GM04503 (cell line): Measurements from ENCODE around the gene RASGEF1B.

ENCODE experiments used
- DNase-seq: peaks from one replicate; pipeline ENCODE4 v3.0.0-alpha.2; 2012; ENCODE audit warnings: low read depth

The RASGEF1B gene

DNA sequence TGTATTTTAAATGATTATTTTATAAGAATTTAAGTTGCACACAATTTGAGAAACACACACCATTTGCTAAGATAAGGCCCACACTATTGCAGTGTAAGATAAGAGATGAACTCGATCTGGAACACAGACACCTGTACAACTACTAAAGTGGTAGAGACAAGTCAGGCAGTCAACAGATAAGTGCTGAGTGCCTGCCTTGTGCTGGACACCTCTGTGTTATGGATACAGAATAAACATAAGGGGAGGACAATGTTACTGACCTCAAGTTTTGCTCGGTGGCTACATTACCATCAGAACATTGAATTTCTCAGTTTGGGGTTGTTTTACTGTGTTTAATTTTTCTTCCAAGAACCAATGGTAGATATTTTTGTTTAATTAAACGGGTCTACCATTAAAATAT, 74.1 kb downstream of the RASGEF1B start:
- DNase-seq = no peak

DNA sequence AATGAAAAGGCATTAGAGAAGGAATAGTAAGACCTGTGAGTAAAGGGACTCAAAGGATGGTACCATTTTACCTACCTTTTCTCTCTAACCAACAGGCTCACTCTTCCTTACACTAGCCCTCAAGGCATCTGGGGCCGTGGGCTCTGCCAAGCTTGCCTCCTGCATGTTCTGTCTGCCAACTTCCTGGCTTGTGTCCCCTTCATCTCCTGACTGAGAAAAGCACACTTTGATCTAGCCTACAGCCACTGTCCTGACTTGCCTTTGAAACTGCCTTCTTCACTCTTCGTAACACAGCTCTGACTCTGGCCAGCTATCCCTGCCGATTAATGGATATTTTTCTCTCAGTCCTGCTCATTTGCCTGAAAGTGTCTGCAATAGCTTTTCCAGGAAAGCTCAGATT, 76.5 kb downstream of the RASGEF1B start:
- DNase-seq = no peak

DNA sequence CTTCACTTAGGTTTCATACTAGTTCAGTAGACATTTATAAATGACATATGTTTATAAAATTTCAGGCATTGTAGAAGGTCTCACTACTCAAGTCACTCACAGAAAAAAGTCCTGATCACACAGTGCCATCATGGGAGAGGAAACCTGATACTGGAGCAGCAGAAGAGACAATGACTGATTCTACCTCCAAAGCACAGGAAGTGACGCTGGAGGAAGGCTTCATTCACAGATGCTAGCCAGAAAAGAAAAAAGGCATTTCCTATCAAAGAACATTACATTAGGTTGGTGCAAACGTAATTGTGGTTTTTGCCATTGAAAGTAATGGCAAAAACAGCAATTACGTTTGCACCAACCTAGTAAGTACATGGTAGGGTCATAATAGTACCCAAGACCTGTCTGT, 79.5 kb downstream of the RASGEF1B start:
- DNase-seq = no peak

- no peak for DNase-seq
Measured at GRCh38 chr4:81389720-81390119, 82.0 kb downstream of the RASGEF1B start.

DNA sequence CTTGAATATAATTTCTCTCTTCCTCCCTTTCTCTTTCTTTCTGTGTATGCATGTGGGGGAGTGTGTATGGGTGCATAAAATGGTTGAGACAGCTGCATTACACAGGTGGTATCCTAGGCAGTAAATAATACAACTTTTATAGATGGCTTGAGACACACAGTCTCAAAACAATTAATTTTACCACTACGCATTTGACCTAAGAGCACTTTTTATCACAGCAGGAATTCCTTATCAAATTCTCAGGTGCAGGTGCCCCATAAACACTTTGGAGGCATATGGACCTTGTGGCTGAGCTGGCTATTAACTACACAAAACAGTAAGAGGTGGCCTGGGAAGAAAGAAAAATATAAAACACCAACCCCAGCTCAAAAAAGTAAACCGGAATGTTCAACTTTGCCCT, 91.3 kb downstream of the RASGEF1B start:
- DNase-seq = no peak

DNA sequence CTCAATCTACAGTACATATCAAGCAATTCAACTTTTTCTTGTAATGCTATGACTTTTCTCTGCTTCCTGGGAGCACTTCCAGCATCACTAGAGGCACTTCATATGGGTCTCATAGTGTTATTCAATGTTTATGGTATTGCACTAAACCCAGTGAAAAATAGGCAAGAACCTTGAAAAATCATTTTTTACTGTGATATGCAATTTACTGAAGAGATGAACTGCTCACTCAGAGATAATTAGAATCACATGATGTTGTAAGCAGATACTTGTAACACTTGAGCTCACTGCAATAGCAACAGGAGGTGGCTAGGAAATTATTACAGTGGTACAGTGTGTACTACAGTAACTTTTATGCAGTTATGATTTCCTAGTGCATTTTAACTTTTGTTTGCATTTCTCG, 93.3 kb downstream of the RASGEF1B start:
- no peak for DNase-seq

DNA sequence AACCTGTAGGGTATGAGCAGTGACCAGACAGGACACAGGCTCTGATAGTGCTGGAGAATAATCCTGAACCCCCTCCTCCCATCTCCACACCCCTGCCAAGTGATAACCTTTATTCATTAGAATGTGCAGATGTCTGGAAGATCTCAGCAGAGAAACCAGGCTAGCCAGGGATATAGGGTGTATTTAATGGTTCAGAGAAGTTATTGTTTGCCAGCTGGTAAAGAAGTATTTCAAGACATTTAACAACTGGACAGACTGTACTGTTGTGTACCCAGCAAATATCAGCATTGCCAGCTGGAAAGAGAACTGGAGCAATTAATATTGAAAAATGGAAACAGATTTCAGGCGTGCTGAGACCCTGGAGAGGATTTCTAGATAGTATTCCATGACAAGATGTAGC, 94.5 kb downstream of the RASGEF1B start:
- DNase-seq = no peak

DNA sequence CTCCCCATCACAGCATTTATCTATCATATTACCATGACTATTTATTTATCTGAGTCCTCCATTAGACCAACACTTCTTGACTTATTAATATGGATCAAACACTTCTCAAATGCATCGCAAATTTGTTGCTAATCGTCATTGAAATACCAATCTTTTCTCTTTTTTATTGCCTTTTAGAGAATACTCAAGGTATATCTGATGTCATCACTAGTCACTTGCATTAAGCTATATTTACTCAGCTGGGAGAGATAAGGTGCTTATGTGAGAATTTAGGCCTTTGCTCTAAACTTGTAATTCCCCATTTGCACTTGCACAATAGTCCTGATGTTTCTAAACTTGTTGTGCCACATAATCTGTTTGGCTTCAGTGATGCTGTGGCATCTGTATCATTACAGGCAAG, 95.0 kb downstream of the RASGEF1B start:
- no peak for DNase-seq
